Adrenal gland (tissue), 12 donors: ENCODE measurements around the gene MRPS5. TPM values are rescaled to one million over a fixed set of nuclear protein-coding genes. Genes with fewer than 3 reads are reported as not detected.

ENCODE experiments used
- DNase-seq, 7 donors: peaks; one replicate each; pipeline ENCODE4 v3.0.0-alpha.2; 2019 to 2020
- H3K27ac ChIP-seq, 5 donors: fragments of 200-600 bp; sonication (generic) in 4 of 5; 1 replicate in 3 of 5; 2 replicates in 2 of 5; pipeline versions ENCODE4 v1.5.1 to v1.8.0; 2016 to 2020; ENCODE audit warnings: mild to moderate bottlenecking in 1 of 5
- H3K27me3 ChIP-seq: fragments of 200-600 bp; 2 replicates; pipeline ENCODE4 v1.8.0; 2021
- H3K36me3 ChIP-seq, 2 donors: fragments of 200-600 bp; replicated peaks in 1 of 2; 1 replicate in 1 of 2; 2 replicates in 1 of 2; pipeline versions ENCODE4 v1.5.1 to v1.8.0; 2018 to 2022
- H3K4me1 ChIP-seq, 2 donors: fragments of 200-600 bp; replicated peaks in 1 of 2; 1 replicate in 1 of 2; 2 replicates in 1 of 2; pipeline versions ENCODE4 v1.5.1 to v1.8.0; 2018 to 2021
- H3K4me3 ChIP-seq, 4 donors: fragments of 200-600 bp; sonication (generic) in 3 of 4; one replicate each; pipeline ENCODE4 v1.5.1; 2016 to 2018
- H3K9me3 ChIP-seq, 3 donors: fragments of 200-600 bp; sonication (generic) in 1 of 3; replicated peaks in 1 of 3; 1 replicate in 2 of 3; 2 replicates in 1 of 3; pipeline versions ENCODE4 v1.5.1 to v1.8.0; 2016 to 2021
- CTCF ChIP-seq, 6 experiments: fragments of 450-650 bp in 4 of 6; fragments of 200-600 bp in 2 of 6; sonication (generic) in 1 of 6; IDR thresholded peaks; 1 replicate in 5 of 6; 2 replicates in 1 of 6; pipeline versions ENCODE4 v1.5.1 to v1.8.0; 2016 to 2021; ENCODE audit warnings: antibody characterized with exemption in 6 of 6, mild to moderate bottlenecking in 2 of 6, moderate library complexity in 1 of 6
- POLR2A ChIP-seq, 2 donors: fragments of 450-650 bp; IDR thresholded peaks; one replicate each; pipeline ENCODE4 v1.6.1; 2017; ENCODE audit warnings: antibody characterized with exemption in 2 of 2, mild to moderate bottlenecking in 2 of 2, moderate library complexity in 1 of 2
- WGBS, 4 donors: extraction: QIAGEN DNeasy Blood & Tissue Kit in 2 of 4; methylation state at CpG; one replicate each; pipeline versions ENCODE4 v1.1.5 to v1.1.7; 2013 to 2017; 5-methylcytosine and 5-hydroxymethylcytosine counted together
- intact Hi-C, 2 donors: fragments of 100-400 bp; cut with DNase I; formaldehyde crosslinking; loops; one replicate each; pipeline versions ENCODE4 v1.14.1 to v1.15.0; 2022 to 2023
- polyA plus RNA-seq, 3 donors: library from polyadenylated mRNA; stranded (reverse); fragments of 200-250 nt in 2 of 3; fragments of 350-450 nt in 1 of 3; fragmentation: Illumina TruSeq in 1 of 3; extraction: RNeasy Lipid Tissue Mini Kit (QIAGEN cat#74804) in 1 of 3; gene quantifications; one replicate each; pipeline ENCODE4 v1.2.3, GENCODE V29; 2013 to 2014
- total RNA-seq, 9 donors: library from RNA; depleted of rRNA in 4 of 9; stranded (reverse); fragments of >200 nt in 4 of 9; fragments of 120-200 nt in 1 of 9; fragmentation: NEBNext Ultra II Directional in 1 of 9; extraction: Animal tissue kit (Norgen Biotek cat#: 25700) in 1 of 9; gene quantifications; one replicate each; pipeline versions ENCODE4 v1.1.0 to v1.2.4, GENCODE V29; 2013 to 2023
- donor health status: healthy with polysubstance abuse.
- donor health status: Bipolar disorder and iron deficiency.
- donor health status: DM: yes; HTN: yes; CAD: no.
- donor health status: DM: no; HTN: no; CAD: no.
- donor health status: DM: no; HTN: no; CAD: no.
- donor health status: DM: yes; HTN: yes; CAD: no.

MRPS5 gene
- total and polyA plus RNA-seq, 12 donors, result 41.0 to 99.0 (median 60.3) TPM

- intact Hi-C loops, result no loop called here
- Histone ChIP-seq H3K27ac (no peak overlapping the region), H3K9me3 (no peaks in the 10 kb centered on the region), H3K4me1 (peaks cover 0 to 6% of the 10 kb centered on the region in 2 donors), H3K27me3 (peaks cover 21% of the 10 kb centered on the region), H3K4me3 (no peak overlapping the region), H3K36me3 (no peaks in the 10 kb centered on the region)
- WGBS, 4 donors, result 28 to 36% (median 34%) methylated on average over 3 of the region's 3 CpGs
- TF ChIP-seq CTCF (IDR thresholded peaks at IDR 0.05), result no peak
- TF ChIP-seq POLR2A (IDR thresholded peaks at IDR 0.05), result no peak
- DNase-seq, result no peak
Measured at GRCh38 chr2:95077530-95077825, 44.1 kb downstream of the MRPS5 start.

GRCh38 chr2:95076705-95077529 lies 44.7 kb downstream of the MRPS5 start:
- TF ChIP-seq POLR2A (IDR thresholded peaks at IDR 0.05) (no peak), CTCF (IDR thresholded peaks at IDR 0.05) (peak; percentile 52 to 80 (median 60))
- DNase-seq, result peak; percentile 63 to 81 (median 74)
- H3K4me1 ChIP-seq, result peaks cover 0 to 6% of the 10 kb centered on the region in 2 donors
- H3K27me3 ChIP-seq, result peaks cover 27% of the 10 kb centered on the region
- no peaks in the 10 kb centered on the region for H3K36me3 ChIP-seq
- intact Hi-C loops, result no loop called here
- H3K27ac ChIP-seq, result no peak overlapping the region
- 6 to 28% (median 15%) methylated on average over 7 to 44 of the region's 44 CpGs for whole genome bisulfite sequencing, 4 donors
- peak overlapping the region in 1 of 4 donors; percentile 52 for H3K4me3 ChIP-seq
- no peaks in the 10 kb centered on the region for H3K9me3 ChIP-seq

- Histone ChIP-seq H3K4me3 (no peak overlapping the region), H3K27me3 (peaks cover 35% of the 10 kb centered on the region), H3K4me1 (peaks cover 0 to 6% of the 10 kb centered on the region in 2 donors), H3K9me3 (no peaks in the 10 kb centered on the region), H3K27ac (no peak overlapping the region), H3K36me3 (no peaks in the 10 kb centered on the region)
- DNase-seq, result no peak
- 68 to 77% (median 74%) methylated on average over 7 to 8 of the region's 8 CpGs for WGBS, 4 donors
- TF ChIP-seq POLR2A (IDR thresholded peaks at IDR 0.05), result no peak
- TF ChIP-seq CTCF (IDR thresholded peaks at IDR 0.05), result no peak
- intact Hi-C loops, result no loop called here
Measured at GRCh38 chr2:95075440-95076132, 46.0 kb downstream of the MRPS5 start.

- H3K27me3 ChIP-seq, result peaks cover 35% of the 10 kb centered on the region
- TF ChIP-seq POLR2A (IDR thresholded peaks at IDR 0.05), result no peak
- TF ChIP-seq CTCF (IDR thresholded peaks at IDR 0.05), result no peak
- no peaks in the 10 kb centered on the region for H3K9me3 ChIP-seq
- intact Hi-C loops, result no loop called here
- 53 to 68% (median 61%) methylated on average over 10 to 15 of the region's 15 CpGs for WGBS, 4 donors
- no peak overlapping the region for H3K27ac ChIP-seq
- H3K36me3 ChIP-seq, result no peaks in the 10 kb centered on the region
- DNase-seq, result no peak
- H3K4me3 ChIP-seq, result no peak overlapping the region
- H3K4me1 ChIP-seq, result peaks cover 0 to 6% of the 10 kb centered on the region in 2 donors
Measured at GRCh38 chr2:95074663-95075439, 46.8 kb downstream of the MRPS5 start.
